NCI-H82 treated with DMSO at 0.1 percent for 48 hours (cell line): ENCODE data around the gene ABCD4.

Source experiments
- DNase-seq: peaks from one replicate; lab custom pipeline; 2025; ENCODE audit not compliant: unreplicated experiment; lab: John Stamatoyannopoulos, UW

Gene ABCD4

DNA sequence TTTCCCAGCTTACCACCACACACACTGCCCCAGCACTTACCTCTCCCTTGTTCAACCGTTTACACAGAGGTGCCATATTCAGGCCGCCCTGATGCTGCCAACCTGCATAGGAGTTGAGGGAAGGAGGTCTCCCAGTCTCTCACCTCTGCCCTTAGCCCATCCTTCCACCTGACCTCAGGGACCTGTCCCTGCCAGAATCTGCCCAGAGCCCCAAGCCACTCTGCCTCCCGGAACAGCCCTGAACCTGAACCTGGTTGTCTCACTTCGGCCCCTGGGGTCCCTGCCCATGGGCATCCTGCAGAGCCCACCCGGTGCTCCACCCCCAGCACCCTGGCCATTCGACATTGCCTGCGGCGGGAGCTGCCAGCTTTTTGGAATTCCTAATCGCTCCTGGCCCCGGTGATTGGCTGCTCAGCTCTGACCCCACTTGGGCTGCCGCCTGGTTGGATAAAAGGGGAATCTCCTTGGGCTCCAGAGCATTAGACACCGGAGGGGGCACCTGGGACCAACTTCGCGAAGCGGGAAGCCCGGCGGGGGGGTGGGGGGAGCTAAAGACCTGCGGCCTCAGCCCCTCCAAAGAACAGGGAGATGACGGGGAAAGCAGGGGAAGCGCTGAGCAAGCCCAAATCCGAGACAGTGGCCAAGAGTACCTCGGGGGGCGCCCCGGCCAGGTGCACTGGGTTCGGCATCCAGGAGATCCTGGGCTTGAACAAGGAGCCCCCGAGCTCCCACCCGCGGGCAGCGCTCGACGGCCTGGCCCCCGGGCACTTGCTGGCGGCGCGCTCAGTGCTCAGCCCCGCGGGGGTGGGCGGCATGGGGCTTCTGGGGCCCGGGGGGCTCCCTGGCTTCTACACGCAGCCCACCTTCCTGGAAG lies 63.5 kb downstream of the ABCD4 start, which contains the start of gene VSX2:
Gene VSX2 (plus strand): TSS at position 476 of the 874 bp plus-strand sequence. CDS start 113 bp downstream, at position 589.
- no peak for DNase-seq

DNA sequence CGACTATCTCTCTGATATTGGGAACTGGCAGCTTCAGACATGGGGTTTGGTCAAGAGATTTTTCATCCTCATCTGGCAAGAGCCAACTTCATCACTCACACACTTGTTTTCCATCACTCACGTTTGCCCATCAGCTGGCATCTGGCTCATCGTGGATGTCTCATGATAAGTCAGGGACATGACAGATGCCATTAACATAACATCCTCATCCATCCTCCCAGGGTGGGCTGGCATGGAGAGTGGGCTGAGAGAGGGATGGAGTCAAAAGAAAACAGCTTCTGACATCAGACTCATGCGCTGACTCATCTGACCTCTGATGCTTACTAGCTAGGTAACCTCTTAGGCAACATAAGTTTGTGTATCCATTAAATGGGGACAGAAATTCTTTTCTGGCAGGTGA lies 65.3 kb downstream of the ABCD4 start:
- no peak for DNase-seq
